Measurements from ENCODE around the gene GPS1. TPM values are rescaled to one million over a fixed set of nuclear protein-coding genes. Genes with fewer than 3 reads are reported as not detected.

GPS1 gene
- total RNA-seq, 1 donor: 85.5 TPM

DNA sequence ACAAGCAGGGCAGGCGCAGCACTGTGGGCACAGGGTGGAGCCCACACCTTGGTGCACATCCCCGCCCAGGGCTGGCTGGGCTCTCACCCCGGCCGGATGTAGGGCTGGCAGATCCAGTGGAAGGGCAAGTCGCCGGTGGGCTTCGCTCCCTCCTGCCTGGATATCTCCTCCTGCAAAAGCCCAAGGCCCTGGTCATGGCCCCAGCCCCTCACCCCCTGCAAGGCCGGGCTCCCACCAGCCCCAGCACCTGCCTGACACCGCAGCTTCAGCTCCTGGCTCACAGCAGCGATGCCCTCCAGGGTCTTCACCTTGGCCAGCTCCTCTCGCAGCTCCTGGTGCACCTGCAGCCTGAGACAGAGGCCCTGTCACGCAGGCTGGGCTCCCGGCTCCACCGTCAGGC lies 8.9 kb downstream of the GPS1 start:
- no peak for DNase-seq (ENCODE audit: low read depth)
- no peak overlapping the region for H3K4me3 ChIP-seq (ENCODE audit: low read depth, low read length)
- TF ChIP-seq CTCF (IDR thresholded peaks at IDR 0.05; ENCODE audit: insufficient read depth, low read length): no peak

DNA sequence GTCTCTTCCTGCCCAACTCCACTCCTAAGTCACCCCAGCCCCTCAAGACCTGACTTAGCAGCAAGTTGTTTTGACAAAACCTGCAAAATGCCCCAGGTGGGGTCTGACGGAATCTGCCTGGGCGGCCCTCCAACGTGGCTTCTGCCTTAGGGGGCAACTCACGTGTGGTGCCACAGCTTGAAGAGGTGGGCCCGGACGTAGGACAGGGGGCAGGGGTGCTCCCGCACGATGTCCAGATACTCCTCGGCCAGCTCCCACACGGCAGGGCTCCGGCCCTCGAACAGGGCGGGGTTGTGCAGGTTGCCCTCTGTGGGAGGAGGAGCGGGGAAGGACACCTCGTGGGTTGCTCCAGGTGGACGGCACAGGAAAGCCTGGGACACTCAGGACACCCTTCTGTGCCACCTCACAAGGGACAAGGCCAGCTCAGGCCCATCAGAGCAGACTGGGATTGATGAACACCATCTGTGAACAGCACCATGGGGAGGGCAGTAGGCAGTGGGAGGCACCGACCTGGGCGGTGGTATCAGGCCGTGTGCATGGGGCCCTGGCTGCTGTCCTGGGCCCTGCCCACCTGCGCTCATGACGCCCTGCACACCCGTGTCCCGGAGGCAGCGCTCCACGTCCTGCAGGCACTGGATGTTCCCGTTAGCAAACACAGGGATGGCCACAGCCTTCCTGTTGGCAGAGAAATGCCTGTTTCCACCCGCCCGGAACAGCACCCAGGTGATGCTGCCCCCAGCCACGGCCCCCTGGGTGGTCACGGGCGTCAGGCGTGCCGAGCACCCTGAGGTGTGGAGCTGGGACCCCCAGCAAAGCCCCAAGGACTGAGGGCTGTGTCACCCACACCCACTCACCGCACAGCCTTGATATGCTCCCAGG lies 9.6 kb downstream of the GPS1 start:
- no peak for DNase-seq (ENCODE audit: low read depth)
- H3K4me3 ChIP-seq (ENCODE audit: low read depth, low read length): no peak overlapping the region
- TF ChIP-seq CTCF (IDR thresholded peaks at IDR 0.05; ENCODE audit: insufficient read depth, low read length): no peak

DNA sequence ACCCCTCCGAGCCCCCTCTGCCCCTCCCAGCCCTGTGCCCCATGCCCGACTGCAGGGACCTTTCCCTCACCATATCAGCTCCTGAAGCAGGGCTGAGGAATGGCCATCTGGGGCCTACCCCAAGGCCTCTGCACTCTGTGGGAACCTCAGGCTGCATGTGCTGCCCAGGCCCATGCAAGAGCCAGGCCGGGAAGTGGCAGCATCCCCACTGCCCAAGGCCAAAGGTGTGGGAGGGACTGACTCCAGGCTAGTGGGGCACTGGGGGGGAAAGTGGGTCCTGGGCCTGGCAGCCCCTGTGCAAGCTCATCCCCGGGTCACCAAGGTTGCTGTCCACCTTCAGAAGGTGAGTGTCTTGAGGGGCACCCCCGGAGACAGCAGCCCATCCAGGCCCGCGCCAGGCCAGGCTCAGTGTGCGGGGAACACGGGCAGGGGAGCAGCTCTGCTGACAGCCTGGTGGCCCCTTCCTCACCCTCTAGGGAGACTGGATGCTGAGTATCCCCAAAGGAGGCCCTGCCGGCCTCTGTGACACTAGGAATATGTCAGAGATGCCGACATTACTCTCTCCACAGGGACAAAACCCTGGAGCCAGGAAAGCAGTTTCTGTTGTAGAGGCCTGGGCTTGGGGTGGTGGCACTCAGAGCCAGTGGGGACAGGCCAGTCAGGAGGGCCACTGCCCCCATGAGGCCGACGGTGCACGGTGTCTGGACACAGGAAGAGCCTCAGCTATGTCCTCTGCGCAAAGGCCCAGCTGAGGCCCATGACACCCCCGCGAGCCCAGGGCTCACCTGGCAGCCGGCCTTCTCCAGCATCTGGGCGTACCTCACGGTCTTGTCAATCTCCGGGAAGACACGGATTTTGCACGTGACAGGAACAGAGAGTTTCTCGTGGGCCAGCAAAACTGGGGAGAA lies 10.6 kb downstream of the GPS1 start:
- no peak overlapping the region for H3K4me3 ChIP-seq (ENCODE audit: low read depth, low read length)
- no peak for DNase-seq (ENCODE audit: low read depth)
- no peak for TF ChIP-seq CTCF (IDR thresholded peaks at IDR 0.05; ENCODE audit: insufficient read depth, low read length)

DNA sequence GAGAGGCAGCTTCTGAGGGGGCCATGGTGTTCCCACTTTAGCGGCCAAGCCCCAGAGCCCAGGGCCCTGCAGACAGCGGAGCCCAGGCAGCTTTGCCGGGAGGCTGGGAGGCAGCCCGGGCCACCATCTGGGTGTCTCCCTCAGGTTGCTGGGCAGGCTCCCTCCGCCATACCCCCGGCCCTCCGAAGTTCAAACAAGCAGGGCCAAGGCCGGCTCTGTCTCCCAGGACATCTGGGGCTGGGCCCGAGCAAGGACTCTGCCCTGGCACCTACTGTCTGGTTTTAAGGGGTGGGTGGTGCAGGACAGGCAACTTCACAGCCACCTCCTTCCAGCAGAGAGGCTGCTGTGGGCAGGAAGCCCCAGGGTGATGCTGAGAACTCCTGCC lies 11.3 kb downstream of the GPS1 start:
- no peak for TF ChIP-seq CTCF (IDR thresholded peaks at IDR 0.05; ENCODE audit: insufficient read depth, low read length)
- no peak for DNase-seq (ENCODE audit: low read depth)
- H3K4me3 ChIP-seq (ENCODE audit: low read depth, low read length): no peak overlapping the region

GRCh38 chr17:82063424-82064415 lies 12.0 kb downstream of the GPS1 start:
- DNase-seq (ENCODE audit: low read depth): no peak
- no peak for TF ChIP-seq CTCF (IDR thresholded peaks at IDR 0.05; ENCODE audit: insufficient read depth, low read length)
- peak overlapping the region; percentile 82 for H3K4me3 ChIP-seq (ENCODE audit: low read depth, low read length)
